Subcutaneous adipose tissue (tissue), 4 donors: Measurements from ENCODE around the gene COL6A2. TPM values are rescaled to one million over a fixed set of nuclear protein-coding genes. Genes with fewer than 3 reads are reported as not detected.

Source experiments
- total RNA-seq, 4 donors: library from RNA; depleted of rRNA; stranded (reverse); fragments of >200 nt; gene quantifications; one replicate each; pipeline ENCODE4 v1.1.0, GENCODE V29; 2016
- TF ChIP-seq, protein P1 (sequence below): fragments of 450-650 bp; IDR thresholded peaks from one replicate; pipeline ENCODE4 v1.5.1; 2016; ENCODE audit warnings: low read depth, mild to moderate bottlenecking, control low read depth, antibody characterized with exemption, moderate library complexity

The COL6A2 gene
- total RNA-seq, 4 donors from 2014 or later: 223 to 1,493 (median 826) TPM

DNA sequence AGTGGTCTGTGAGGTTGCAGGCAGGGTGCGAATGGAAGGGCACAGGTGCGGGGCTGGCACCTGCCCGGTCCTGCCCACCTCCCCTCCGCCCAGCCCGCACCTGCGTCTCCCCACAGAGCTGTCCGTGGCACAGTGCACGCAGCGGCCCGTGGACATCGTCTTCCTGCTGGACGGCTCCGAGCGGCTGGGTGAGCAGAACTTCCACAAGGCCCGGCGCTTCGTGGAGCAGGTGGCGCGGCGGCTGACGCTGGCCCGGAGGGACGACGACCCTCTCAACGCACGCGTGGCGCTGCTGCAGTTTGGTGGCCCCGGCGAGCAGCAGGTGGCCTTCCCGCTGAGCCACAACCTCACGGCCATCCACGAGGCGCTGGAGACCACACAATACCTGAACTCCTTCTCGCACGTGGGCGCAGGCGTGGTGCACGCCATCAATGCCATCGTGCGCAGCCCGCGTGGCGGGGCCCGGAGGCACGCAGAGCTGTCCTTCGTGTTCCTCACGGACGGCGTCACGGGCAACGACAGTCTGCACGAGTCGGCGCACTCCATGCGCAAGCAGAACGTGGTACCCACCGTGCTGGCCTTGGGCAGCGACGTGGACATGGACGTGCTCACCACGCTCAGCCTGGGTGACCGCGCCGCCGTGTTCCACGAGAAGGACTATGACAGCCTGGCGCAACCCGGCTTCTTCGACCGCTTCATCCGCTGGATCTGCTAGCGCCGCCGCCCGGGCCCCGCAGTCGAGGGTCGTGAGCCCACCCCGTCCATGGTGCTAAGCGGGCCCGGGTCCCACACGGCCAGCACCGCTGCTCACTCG is 34.1 kb downstream of the COL6A2 start:
- TF ChIP-seq, protein P1, sequence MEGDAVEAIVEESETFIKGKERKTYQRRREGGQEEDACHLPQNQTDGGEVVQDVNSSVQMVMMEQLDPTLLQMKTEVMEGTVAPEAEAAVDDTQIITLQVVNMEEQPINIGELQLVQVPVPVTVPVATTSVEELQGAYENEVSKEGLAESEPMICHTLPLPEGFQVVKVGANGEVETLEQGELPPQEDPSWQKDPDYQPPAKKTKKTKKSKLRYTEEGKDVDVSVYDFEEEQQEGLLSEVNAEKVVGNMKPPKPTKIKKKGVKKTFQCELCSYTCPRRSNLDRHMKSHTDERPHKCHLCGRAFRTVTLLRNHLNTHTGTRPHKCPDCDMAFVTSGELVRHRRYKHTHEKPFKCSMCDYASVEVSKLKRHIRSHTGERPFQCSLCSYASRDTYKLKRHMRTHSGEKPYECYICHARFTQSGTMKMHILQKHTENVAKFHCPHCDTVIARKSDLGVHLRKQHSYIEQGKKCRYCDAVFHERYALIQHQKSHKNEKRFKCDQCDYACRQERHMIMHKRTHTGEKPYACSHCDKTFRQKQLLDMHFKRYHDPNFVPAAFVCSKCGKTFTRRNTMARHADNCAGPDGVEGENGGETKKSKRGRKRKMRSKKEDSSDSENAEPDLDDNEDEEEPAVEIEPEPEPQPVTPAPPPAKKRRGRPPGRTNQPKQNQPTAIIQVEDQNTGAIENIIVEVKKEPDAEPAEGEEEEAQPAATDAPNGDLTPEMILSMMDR: no peak

DNA sequence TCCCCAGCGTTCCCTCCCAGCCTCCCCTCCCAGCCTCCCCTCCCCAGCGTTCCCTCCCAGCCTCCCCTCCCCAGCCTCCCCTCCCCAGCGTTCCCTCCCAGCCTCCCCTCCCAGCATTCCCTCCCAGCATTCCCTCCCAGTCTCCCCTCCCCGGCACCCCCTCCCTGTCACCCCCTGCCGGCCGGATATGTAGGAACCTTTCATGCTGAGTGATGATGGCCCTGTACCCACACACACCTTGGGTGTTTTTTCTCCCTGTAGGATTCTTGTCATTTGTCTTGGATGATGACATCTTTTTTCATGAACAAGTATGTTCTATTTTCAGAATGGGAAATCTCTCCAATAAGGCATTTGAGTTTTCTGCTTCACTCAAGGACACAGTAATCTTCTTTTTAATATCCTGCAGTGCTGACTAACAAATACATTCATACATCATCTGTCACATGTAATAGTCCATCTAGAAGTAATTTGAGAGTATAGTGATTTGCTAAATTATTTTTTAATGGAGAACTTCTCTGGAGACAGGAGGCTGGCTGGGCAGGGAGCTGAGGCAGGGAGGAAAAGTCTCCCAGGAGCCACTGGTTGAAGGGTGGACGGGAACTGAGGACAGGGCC is 38.0 kb downstream of the COL6A2 start:
- TF ChIP-seq, protein P1: no peak

DNA sequence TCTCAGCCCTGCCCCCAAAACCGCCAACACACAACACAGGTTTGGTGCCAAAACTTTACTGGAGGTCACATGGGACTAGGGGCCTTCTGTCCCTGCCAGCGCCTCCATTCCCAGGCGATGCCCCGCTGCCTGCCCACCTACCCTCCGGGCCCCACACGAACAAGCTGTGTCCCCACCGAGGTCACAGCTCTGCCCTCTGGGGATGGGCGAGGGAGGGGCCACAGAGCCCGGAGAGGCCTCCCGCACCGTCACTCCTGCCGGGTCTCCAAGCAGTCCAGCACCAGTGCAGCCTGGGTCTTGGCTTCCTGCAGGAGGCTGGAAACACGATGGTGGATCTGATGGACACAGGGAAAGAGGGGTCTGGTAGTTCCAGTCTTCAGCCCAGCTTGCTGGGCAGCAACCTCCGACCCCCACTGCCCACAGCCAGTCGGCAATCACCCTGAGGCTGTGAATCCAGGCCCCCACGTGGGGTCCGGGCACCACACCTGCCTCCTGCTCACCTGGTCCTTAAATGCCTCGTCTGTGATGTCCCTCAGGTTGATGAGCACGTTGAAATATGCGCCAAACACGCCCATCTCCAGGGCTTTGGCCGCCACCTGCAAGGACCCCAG is 38.9 kb downstream of the COL6A2 start:
- TF ChIP-seq, protein P1: no peak

DNA sequence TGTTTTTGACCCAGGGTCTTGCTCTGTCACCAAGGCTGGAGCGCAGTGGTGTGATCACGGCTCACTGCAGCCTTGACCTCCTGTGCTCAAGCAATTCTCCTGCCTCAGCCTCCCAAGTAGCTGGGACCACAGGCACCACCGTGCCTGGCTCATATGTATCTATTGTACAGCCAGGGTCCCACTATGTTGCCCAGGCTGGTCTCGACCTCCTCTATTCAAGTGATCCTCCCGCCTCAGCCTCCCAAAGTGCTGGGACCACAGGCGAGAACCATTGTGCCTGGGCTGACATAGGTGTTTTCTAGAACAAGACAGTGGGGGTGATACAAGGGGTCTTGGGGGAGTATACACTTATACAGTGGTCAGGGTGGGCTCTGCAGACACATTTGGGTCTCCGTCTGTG is 40.0 kb downstream of the COL6A2 start:
- TF ChIP-seq, protein P1: no peak

DNA sequence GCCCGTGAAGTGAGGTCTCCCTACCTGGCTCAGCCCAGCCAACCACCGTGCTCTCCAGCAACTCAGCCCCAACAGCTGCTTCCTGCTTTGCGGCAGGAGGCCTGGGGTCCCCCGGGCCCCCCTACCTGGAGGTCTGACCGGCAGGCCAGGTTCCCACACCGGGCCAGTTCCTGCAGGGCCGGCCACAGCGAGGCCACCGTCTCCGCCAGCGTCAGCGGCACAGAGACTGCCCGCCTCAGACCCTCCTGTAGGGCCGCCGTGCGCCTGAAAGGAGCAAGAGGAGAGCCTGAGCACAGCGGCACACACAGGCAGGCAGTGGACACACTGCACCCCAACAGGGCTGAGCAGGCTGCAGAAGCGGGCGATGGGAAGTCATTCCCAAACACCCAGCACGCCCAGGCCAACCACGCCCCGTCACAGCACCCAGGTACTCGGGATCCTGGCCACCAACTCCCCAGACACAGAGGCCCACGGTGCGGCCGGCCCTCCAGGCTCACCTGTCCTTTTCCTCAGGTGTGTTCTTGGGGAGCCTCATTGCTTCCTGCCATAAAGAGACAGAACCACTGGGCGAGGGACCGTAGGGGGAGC is 40.6 kb downstream of the COL6A2 start:
- TF ChIP-seq, protein P1: no peak

DNA sequence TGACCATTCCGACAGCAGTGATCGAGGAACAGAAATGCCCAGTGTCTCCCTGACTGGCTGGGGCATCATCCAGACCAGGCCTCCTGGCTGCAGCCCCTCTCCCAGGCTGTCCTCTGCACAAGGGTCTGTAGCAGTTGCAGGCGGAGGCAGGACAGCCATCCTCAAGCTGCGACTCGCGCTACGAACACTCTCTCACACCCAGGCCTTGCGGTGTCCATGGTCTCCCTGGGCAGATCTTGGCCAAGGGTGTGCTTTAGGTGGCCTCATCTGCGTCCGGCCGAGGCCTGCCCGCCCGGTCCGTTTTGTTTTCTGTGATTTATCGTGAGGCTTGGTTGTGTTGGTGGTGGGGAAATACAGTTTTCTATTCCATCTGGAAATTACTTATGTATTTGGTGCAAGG is 41.8 kb downstream of the COL6A2 start:
- TF ChIP-seq, protein P1: no peak
